ENCODE measurements around the gene FGL2. TPM values are rescaled to one million over a fixed set of nuclear protein-coding genes. Genes with fewer than 3 reads are reported as not detected.
"Not testable (repeated sequence)": the region's sequence is repeated elsewhere in the genome, so short reads cannot be mapped to it uniquely, and the experiment has no call there.

FGL2 gene, protein sequence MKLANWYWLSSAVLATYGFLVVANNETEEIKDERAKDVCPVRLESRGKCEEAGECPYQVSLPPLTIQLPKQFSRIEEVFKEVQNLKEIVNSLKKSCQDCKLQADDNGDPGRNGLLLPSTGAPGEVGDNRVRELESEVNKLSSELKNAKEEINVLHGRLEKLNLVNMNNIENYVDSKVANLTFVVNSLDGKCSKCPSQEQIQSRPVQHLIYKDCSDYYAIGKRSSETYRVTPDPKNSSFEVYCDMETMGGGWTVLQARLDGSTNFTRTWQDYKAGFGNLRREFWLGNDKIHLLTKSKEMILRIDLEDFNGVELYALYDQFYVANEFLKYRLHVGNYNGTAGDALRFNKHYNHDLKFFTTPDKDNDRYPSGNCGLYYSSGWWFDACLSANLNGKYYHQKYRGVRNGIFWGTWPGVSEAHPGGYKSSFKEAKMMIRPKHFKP
- 0.07 TPM for polyA plus RNA-seq (2013, experiment 1 of 2; ENCODE audit: insufficient read length)
- 0.16 TPM for polyA plus RNA-seq (2013, experiment 2 of 2; ENCODE audit: insufficient read length)

DNA sequence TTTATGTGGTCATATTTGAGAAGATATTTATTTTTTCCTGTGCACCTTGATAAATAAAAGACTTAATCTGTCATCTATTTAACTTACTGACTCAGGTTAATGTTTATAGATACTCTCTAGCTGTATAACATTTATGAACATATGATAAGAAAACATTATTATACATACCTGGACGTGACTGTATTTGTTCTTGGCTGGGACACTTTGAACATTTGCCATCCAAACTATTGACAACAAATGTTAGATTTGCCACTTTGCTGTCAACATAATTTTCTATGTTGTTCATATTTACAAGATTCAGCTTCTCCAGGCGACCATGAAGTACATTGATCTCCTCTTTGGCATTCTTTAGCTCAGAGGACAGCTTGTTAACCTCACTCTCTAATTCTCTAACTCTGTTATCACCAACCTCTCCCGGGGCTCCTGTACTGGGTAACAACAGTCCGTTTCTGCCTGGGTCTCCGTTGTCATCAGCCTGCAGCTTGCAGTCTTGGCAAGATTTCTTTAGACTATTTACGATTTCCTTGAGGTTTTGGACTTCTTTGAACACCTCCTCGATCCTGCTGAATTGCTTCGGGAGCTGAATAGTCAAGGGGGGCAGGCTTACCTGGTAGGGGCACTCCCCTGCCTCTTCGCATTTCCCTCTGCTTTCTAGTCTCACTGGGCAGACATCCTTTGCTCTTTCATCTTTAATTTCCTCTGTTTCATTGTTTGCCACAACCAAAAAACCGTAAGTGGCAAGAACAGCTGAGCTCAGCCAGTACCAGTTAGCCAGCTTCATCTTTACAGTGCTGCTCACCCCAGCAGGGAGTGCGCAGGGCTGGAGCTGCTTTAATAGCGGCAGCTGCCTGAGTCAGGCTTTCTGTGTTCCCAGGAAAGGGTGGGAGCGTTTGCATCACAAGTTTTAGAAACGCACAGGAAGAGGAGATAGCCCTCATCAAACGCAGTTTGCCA, at the start of gene FGL2:
Gene FGL2, minus strand, starts transcription at position 807 of the 954 bp plus-strand sequence. Its CDS starts 26 bp downstream, at position 781.
- peak; percentile 46 for DNase-seq

DNA sequence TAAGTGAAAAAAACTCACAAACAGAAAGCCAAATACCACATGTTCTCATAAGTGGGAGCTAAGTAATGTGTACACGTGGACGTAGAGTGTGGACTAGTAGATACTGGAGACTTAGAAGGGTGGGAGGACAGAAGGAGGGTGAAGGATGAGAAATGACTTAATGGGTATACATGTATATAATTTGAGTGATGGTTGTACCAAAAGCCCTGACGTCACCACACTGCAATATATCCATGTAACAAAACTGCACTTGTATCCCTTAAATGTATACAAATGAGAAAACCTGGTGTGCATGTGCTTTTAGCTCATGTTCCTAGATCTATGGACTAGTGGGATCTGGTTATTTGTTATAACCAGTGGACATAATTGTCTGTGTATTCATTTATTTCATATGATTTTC, 48.5 kb upstream of the FGL2 start:
- DNase-seq = no peak

DNA sequence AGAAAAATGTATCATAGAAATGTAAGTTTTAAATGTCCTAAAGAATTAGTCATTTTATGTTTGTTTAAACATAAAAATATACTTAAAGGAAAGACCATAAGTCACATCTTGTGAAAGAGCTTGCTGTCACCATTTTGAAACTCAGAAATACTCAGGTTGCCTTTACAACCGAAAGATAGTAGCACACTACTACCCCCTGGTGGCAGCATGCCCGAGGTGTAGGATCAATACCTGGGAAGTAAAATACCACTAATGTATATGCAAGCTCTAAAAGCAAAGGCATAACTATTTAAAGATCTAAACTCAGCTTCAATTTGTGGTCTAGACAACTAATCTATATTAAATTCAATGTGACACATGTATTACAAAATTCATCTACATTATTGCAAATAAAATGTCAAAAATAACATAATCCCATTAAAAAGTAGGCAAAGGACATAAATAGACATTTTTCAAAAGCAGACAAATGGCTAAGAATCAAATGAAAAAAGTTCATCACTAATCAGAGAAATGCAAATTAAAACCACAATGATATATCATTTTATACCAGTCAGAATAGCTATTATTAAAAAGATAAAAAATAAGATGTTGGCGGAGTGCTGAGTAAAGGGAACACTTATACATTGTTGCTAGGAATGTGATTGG, 47.7 kb upstream of the FGL2 start:
- peak; percentile 62 for DNase-seq

DNA sequence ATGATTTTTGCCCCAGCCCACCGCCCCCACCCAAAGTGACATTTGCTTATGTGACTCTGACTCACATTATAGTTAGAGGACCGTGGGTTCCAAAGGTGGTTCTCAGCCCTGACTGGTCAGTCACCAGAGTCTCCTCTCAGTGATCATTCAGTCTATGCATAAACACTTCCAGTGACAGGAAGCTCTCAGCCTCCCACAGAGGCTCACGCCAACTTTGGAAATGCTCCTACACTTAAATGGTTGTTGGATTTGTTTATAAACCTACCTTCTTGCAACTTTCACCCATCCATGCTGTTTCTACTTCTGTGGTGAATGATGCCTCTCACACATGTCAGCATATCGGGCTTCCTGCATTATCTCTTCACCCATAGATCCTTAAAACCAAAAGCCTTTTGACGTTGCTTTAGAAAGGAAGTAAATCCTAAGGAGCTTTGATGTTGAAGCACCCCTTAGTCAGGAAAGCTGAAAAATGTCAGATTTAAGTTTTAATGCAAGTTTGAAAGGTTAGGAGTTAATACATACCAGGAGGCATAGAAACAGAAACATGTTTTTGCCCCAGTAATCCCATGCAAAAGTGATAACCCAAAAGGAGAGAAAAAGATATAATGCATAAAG, 46.5 kb upstream of the FGL2 start:
- no peak for DNase-seq

DNA sequence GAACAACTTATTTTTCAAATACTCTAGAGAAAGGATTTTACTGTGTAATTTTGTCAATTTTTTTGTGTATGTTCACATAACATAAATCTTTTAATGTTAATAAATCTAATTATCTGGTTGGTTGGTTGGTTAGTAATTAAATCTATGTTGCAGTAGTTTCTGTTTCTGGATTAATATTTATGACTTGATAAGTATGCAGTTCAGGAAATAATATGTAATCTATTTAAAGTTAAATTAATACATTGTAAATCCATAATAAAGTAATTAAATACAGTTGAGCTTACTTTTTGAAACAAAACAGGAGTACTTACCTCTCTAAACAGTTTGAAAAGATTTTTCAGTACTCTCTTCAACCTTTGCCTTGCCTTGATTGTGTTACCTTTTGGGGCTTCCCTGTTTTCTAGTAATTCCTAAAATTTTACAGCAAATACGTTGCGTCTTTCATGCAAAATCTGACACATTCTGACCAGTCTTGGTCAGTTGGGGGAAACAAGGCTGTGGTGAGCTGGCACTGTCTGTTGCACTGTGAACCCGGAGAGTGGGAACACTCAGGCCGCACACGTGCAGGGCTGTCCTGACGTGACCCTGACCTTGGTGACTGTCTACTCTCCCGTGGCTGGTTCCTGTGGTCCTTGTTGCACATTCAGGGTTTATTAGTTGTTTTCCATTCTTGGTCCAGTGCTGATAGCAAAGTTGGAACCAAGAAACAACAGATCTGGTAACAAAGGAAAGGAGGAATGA, 45.6 kb upstream of the FGL2 start:
- no peak for DNase-seq

DNA sequence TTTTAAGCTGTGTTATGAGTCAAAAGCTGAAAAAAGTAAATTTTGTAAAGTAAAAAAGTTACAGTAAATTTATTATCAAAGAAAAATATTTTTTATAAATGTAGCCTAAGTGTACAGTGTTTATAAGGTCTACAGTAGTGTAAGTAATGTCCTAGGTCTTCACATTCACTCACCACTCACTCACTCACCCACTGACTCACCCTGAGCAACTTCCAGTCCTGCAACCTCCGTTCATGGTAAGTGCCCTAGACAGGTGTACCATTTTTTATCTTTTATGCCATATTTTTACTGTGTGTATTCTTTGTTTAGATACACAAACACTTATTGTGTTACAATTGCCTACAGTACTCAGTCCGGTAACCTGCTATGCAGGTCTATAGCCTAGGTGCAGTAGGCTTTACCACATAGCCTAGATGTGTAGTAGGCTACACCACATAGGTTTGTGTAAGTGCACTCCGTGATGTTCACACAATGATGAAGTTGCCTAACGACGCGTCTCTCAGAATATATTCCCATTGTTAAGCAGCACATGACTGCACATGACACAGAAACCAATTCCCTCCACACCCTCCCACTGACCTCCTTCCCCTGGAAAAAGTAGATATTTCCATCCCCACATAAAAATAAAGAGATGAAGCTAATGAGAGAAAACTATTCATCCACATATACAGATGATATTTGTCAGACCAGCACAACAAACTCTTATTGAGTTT, 44.8 kb upstream of the FGL2 start:
- DNase-seq = no peak

DNA sequence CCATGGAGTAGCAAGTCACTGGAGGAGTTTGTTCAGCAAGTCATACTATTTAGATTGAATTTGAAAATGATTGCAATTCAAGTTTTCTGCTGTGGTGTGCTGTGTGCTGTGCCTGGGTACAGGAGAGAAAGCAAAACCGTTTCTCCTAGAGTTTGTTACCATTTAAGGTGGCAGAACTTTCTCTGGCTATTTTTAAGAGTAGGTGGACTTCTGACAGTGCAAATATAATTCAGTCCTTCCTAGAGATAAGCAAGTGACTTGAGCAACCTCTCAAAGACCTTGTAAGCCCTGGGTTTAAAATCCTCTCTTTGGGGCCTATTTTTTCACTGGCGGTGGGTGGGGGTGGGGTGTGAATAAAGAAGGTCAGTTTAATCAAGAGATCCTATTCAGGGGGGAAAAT, 42.9 kb upstream of the FGL2 start:
- no peak for DNase-seq

DNA sequence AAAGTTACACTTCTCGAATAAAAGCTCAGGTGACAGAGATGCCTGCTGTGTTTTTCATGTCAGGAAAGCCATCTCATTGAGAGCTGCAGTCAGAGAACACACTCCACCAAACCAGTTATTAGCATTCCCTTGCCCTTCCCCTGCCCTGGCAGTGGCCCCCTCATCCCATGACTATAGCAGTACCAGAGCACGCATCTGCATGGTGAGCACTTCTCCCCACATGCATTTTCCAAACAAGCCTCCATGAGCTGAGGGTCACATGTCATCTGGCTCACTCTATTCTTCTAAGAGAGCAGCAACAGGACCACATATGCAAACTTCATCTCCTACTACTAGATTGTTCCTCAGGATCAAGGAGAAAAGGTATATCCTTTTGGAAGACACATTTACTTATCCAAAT, 42.4 kb upstream of the FGL2 start:
- DNase-seq = no peak

DNA sequence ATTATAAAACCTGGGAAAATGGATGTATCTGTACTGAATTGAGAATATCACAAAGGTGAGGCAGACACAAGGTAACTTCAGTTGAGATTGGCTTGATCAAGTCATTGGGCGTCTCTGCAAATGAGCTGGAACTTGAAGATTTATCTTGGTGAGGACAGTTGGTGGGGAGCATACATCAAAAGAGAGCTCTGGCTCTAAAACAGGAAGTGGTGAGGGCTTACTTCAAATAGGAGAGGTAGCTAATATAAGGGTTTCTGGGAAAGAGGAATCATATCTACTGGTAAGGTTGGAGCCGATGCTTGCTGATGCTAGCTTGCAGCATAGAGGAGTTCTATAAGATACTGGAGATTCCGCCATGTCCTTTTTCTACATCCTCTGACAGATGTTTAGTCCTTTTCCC, 39.9 kb upstream of the FGL2 start:
- DNase-seq = no peak

DNA sequence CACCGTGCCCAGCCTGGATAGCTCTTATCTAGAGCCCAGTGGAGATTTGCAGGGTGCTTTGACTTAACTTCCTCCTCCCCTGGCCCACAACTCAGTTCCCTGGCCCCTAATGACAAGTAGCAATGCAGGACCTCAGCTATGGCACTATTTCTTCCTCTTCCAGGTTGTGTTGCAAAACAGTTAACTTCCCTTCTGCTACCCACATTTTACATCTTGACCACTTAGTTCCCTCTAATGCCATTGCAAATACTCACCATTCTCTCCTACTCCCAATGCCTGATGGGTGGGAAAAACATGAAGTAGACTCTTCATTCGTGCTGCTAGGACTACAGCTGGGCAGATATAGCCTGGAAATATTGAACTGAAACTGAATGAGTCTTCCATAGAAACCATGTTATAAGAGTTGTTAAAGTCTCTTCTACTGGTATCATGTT, 39.1 kb upstream of the FGL2 start:
- DNase-seq = no peak

DNA sequence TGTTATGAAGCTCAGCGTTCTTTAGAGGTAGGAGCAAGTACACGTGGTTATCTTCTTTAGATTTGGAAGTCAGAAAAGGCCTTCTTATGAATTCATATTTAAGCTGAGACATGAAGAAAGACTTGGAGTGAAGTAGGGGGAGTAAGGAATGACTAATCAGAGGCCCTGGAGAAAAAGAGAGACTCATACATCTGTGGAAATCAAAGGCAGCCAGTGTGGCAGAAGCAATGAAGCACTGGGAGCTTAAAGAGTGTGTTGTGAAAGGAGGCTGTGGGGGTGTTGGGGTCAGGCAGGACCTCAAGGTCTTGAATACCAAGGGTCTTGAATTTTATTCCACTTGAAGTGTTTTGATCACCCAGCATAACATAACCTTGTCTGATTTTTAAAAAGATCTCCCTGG, 35.7 kb upstream of the FGL2 start:
- DNase-seq = peak; percentile 22

DNA sequence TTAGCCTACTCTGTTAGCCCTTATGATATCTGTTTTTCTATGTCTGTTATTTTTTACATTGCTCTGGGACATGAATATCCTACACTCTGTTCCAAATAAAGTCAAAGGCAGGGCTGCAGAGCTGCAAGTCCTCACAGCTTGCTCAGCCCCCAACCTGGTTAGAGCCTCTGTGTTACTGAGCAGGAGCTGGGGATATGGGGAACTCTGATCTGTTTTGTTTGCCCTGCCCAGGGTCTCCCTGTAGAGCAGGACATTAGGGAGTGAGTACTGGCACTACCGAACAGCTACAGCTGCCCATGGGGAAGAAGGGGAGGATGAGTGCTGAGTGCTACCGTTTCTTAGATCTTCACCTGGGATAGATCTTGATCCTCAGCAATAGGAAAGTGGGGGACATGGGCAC, 32.8 kb upstream of the FGL2 start:
- DNase-seq = no peak

DNA sequence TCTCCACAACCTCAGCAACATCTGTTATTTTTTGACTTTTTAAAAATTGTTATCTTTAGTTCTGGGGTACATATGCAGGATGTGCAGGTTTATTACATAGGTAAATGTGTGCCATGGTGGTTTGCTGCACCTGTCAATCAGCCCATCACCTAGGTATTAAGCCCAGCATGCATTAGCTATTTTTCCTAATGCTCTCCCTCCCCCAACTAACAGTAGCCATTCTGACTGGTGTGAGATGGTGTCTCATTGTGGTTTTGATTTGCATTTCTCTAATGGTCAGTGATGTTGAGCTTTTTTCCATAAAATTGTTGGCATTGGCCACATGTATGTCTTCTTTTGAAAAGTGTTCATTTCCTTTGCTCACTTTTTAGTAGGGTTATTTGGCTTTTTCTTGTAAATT, 29.2 kb upstream of the FGL2 start:
- not testable (repeated sequence) for DNase-seq

DNA sequence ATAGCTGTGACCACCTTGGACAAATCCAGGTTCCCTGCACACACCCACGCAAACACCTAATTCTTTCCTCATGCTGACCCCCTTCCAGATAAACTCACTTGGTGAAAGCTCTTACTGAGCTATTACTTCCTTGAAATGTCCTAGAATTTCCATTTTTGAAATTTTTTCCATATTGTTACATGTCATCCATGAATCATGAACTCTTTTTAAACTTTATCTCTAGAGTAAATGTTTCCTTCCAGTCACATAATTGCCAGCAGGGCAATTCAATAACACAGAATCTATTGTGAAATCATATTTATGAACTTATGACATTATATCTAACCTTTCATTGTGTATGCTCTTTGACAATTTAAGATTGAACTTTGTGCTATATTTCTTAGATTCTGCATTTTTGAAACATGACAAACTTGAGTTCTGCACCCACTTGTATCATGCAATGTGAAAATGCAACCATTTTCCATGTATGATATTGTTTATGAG, 26.8 kb upstream of the FGL2 start:
- peak; percentile 54 for DNase-seq

DNA sequence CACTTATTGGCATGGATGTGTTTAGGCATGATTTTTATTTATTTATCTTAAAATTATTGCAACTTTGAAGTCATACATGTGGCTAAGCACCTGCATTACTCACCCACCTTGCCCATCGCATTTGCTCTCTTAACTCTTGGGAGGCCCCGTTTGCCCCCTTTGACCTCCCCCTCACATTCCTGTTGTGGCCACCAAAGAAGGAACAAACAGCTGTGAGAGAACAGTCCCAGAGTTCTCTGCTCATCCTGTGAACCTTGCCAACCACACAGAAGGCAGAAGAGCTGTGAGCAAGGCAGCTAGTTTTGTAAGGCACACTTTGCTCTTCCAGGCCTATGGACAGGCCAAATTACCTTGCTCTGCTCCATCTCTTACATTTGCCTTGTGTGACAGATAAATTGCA, 23.6 kb upstream of the FGL2 start:
- no peak for DNase-seq

DNA sequence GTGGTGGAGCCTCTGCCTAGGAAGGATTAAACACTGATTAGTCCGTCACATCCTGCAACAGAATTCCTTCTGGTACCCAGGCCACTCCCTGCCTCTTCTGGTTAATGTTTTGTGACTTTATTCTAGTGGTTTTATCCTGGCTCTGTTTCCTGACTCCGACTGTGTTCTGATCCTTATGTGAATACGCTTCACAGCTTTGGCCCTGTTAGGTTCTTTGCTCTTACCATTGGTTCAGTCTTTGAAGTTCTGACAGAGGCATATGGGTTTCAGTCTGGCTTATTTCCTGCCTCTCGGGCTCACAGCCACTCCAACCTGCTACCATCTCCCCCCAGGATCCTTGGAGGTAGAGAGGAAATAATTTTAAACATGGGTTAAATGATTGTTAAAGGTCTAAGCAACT, 23.2 kb upstream of the FGL2 start:
- no peak for DNase-seq

DNA sequence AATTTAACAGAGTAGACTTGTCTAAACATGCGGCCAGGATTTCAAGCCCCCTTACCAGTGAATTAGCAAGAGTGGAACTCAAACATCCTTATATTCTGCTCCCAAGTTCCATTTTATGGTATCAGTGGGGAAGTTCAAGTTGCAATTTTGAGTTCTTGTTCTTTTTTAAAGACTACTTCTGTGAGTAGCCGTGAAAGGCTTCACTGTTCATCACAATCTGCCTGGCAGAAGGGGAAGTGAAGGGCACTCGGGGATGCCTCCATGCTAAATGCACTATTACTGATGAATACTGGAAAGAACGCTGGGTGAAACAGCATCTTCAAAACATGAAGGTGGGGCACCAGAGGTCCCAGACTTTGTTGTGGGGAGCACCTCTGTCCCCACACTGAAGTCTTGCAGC, 22.4 kb upstream of the FGL2 start:
- no peak for DNase-seq

DNA sequence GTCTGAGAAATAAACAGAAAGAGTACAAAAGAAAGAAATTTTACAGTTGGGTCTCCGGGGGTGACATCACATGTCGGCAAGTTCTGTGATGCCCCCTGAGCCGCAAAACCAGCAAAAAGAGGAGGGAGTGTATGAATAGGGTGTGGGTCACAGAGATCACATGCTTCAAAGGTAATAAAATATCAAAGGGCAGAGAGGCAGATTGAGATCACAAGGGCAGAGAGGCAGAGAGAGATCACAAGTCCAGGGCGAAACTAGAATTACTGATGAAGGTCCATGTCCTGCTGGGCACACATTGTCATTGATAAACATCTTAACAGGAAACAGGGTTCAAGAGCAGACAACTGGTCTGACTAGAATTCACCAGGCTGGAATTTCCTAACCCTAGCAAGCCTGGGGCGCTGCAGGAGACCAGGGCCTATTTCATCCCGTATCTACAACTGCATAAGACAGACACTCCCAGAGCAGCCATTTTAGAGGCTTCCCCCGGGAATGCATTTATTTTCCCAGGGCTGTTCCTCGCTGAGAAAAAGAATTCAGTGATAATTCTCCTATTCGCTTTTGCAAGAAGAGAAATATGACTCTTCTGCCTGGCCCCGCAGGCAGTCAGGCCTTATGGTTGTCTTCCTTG, 20.2 kb upstream of the FGL2 start:
- DNase-seq = not testable (repeated sequence)

DNA sequence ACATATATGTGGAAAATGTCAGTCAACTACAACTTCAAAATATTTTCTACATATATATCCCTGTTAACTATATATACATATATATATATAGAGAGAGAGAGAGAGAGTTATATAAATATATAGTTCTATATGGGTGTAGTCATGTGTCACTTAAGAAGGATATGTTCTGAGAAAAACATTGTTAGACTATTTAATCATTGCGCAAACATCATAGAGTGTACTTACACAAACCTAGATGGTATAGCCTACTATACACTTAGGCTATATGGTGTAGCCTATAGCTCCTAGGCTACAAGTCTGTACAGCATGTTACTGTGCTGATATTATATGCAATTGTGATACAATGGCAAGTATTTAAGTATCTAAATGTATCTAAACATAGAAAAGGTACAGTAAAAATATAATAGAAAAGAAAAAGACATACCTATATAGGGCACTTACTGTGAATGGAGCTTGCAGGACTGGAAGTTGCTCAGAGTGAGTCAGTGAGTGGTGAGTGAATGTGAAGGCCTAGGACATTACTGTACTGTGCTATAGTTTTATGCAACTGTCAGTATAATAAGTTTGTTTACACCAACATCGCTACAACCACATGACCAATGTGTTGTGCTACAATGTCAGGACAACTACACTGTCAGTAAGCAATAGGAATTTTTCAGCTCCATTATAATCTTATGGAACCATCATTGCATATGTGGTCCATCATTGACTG, 18.0 kb upstream of the FGL2 start:
- DNase-seq = no peak
